Ovary (tissue), 3 donors: ENCODE results near the gene LMO7.

ENCODE experiments used
- EP300 ChIP-seq: sonication (generic); formaldehyde crosslinking; IDR thresholded peaks from one replicate; pipeline ENCODE4 v1.6.1; 2017; ENCODE audit warnings: antibody characterized with exemption
- POLR2A ChIP-seq: fragments of 450-650 bp; IDR thresholded peaks from one replicate; pipeline ENCODE4 v1.6.1; 2017; ENCODE audit warnings: antibody characterized with exemption, mild to moderate bottlenecking, moderate library complexity
- TF ChIP-seq, protein P1 (sequence below), 3 donors: fragments of 450-650 bp in 2 of 3; fragments of 200-600 bp in 1 of 3; IDR thresholded peaks; one replicate each; pipeline versions ENCODE4 v1.5.1 to v1.8.0; 2016 to 2022; ENCODE audit warnings: antibody characterized with exemption in 3 of 3, mild to moderate bottlenecking in 1 of 3
- donor health status: DM: no; HTN: no; CAD: no.

DNA sequence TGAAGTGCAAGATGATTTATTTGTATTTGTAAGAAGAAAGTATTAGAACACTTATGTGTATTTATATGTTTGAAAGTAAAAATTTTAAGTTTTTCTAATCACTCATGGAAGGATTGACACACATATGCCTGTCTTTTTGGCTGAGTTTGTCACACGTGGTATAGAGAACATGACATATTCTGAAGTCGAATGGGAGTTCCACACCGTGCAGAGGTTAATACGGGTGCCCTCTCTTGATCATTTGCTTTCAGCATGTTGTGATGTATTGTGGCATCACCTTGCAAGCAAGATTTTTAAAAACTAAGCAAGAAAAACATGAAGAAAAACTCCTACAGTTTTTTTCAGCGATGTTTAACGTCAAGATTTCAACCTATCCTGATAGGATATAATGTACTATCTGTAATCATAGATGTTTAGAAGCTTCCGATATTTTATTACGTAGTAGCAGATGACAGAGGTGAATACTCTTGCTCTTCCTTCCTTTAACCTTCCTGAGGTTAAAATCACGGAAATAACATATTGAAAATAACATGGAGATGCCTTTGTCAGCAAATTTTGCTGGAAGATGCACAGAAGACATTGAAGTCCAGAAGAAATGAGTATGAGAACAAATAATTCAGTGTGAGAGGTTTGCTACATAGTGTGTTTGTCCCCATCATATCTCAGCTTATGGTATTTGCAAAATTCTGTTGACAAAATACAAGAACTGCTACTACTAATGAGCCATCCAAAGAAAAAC lies 231.4 kb downstream of the LMO7 start:
- TF ChIP-seq, protein P1, sequence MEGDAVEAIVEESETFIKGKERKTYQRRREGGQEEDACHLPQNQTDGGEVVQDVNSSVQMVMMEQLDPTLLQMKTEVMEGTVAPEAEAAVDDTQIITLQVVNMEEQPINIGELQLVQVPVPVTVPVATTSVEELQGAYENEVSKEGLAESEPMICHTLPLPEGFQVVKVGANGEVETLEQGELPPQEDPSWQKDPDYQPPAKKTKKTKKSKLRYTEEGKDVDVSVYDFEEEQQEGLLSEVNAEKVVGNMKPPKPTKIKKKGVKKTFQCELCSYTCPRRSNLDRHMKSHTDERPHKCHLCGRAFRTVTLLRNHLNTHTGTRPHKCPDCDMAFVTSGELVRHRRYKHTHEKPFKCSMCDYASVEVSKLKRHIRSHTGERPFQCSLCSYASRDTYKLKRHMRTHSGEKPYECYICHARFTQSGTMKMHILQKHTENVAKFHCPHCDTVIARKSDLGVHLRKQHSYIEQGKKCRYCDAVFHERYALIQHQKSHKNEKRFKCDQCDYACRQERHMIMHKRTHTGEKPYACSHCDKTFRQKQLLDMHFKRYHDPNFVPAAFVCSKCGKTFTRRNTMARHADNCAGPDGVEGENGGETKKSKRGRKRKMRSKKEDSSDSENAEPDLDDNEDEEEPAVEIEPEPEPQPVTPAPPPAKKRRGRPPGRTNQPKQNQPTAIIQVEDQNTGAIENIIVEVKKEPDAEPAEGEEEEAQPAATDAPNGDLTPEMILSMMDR (IDR thresholded peaks at IDR 0.05): no peak
- TF ChIP-seq EP300: no peak
- TF ChIP-seq POLR2A: no peak
